GM21447 (cell line): ENCODE measurements around the gene FAM72D.
"Not testable (repeated sequence)": the region's sequence is repeated elsewhere in the genome, so short reads cannot be mapped to it uniquely, and the experiment has no call there.

ENCODE experiments used
- ATAC-seq: cut with Tn5 transposase; IDR thresholded peaks from one replicate; pipeline ENCODE4 v1.9.1; 2021; ENCODE audit not compliant: unreplicated experiment

Gene FAM72D

GRCh38 chr1:145082483-145083255 is 13.1 kb upstream of the FAM72D start:
- not testable (repeated sequence) for ATAC-seq

GRCh38 chr1:145093517-145094149 is 2.1 kb upstream of the FAM72D start:
- ATAC-seq = not testable (repeated sequence)

DNA sequence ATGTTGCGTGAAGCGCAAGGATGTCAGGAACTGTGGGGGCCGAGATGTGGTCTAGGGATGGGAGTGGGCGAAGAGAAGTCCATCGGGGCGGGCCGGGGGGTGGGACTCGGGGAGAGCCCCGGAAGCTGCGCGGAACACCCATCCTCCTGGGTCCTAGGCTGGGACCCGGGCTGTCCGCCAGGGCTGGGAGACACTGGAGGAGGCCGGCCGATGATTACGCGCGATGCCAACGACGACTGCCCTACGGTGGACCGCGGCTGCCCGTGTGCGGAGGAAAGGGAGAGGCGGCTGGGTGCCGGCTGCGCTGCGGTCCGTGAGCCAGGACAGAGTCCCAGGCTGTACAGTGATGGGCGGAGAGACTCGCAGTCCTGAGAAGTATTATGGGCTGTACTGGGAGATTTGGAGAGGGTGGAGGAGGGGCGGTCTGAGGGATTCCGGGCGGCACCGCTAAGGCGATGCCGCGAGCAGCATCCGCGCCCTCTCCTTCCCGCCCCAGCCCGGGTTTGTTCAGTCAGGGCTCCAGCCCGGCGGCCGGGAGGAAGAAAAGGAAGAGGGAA is 1.0 kb upstream of the FAM72D start:
- peak; percentile 8 for ATAC-seq

- not testable (repeated sequence) for ATAC-seq
Observed at GRCh38 chr1:145101725-145102124, 6.0 kb downstream of the FAM72D start.

- ATAC-seq = not testable (repeated sequence)
Observed at GRCh38 chr1:145103294-145103693, 7.5 kb downstream of the FAM72D start.

DNA sequence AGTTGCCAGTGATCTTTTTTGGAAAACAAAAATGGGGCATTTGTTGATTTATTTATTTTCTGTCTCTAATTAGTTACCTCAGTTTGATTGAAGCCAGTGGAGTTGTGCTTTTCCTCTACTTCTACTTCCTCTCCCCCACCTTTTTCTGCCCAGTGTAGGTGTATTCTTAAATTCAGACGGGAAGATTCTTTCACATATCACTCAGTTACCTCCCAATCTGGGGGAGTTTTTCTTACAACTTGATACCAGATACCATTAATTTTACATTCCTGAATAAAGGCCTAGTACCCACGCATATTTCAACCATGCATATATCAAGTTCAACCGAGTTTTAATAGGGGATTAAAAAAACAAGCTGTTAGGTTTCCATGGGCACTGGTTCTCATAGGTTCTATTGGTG is 15.9 kb downstream of the FAM72D start:
- ATAC-seq = not testable (repeated sequence)

GRCh38 chr1:145112703-145113102 is 16.9 kb downstream of the FAM72D start:
- not testable (repeated sequence) for ATAC-seq

- not testable (repeated sequence) for ATAC-seq
Observed at GRCh38 chr1:145114560-145115057, 18.8 kb downstream of the FAM72D start.

DNA sequence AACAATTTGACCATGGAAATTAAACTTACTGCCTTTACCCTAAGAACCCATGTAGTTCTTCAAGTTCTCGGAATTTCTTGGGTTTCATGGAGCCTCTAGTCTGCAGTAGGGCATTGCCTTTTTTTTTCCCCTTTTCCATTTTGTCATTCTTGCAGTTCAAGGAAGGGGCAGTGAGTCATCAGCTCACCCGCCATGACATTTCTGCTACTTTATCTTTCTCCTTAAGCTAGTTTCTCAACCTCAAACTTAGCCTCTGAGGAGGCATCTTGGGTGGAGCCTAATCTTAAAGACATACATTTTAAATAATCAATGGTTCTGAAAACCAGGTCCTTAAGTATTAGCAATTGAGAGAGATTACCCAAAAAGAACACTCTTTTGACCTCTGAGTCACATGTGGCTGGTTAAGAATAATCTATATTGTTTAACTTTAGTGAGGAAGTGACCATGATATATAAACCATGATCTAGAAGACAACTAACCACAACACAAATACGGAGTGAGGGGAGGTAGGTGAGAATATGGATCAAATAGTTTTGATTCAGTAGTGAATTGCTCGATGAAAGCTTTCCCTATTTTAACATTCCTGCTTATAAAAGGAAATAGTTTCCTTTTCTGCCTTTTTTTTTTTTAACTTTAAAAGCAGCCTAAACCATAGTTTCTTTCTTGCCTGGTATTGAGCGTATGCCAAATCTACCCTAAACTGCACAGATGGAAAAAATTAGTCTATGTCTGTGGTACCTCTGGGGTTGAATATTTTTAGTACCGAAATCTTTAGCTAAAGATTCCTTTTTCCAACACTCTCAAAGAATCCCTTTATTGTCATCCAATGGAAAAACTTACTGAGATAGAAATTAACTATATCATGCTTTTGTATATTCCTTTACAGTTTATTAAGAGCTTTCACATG is 20.1 kb downstream of the FAM72D start:
- not testable (repeated sequence) for ATAC-seq

GRCh38 chr1:145119842-145120241 is 24.1 kb downstream of the FAM72D start:
- ATAC-seq = not testable (repeated sequence)

- ATAC-seq = not testable (repeated sequence)
Observed at GRCh38 chr1:145122344-145123061, 26.7 kb downstream of the FAM72D start.

DNA sequence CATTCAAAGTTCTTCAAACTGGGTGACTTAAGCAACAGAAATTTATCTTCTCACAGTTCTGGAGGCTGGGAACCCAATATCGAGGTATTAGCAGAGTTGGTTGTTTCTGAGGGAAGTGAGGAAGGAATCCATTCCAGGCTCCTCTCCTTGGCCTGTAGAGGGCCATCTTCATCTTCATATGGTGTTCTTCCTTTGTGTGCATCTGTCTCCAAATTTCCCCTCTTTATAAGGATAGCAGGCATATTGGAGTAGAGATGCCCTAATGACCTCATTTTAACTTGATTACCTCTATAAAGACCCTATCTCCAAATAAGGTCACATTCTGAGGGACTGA is 27.3 kb downstream of the FAM72D start:
- ATAC-seq = not testable (repeated sequence)

DNA sequence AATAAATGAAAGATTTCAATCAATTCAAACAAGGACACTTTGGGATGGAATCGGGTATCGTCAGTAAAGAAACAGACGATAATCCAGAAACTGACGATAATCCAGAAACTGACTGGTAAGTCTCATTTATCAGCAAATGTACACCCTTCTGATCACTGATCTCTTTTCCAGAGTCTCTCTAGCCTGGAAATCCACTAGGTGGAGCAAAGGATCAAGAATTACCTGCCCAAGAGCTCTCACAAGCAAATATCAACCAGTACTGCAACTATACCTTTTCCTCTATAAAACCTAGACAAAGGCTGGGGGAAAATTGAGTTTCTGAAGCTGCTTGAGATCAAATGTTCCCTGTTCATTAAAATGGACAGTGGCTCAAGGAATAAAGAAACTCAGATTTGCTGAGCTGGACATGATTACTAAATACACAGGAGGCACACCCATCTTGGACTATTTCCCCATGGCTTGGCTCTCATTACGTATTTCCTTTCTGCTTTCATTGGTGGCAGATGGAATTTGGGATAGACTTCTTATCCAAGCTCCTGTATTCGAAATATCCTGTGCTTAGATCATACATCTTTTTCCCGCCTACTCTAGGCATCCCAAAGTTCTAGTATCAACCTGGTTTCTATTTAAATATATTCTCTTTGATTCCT is 28.3 kb downstream of the FAM72D start:
- not testable (repeated sequence) for ATAC-seq

DNA sequence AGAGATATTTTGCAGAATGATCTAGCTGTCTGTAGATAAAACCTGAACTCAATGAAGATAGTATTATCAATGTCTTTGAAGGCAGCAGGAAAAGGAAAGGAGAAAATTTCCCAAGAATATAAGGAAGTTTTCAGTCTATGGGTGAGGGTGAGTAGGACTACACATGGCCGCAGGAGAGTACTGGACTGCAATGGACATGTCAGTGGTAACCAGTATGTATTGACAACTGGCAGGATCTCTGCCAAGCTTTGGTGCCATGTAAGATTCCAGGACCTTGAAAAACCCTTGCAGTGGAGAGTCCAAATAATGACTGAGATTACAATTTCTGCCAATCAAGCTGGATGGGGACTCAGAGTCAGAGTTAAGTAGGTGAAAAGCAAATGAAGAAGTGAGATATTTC is 29.3 kb downstream of the FAM72D start:
- not testable (repeated sequence) for ATAC-seq

DNA sequence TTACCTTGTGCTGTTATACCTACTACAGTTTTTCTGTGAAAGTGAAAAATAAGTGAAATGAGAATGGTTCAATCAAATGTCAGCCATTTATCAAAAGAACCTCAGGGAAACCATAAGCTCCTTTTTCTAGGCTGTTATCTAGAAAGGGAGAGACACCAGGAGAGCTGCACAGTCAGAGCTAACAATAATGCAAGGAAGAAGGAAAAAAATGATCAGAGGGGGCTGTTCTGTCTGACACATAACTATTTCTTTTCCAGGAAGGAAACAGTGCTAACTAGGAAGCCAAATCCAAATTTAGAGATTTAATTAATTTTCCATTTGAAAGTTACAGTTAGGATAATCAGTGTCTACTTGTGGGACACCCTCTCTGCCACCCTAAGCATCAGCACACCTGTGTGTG is 31.4 kb downstream of the FAM72D start:
- ATAC-seq = not testable (repeated sequence)

GRCh38 chr1:145128697-145129469 is 33.1 kb downstream of the FAM72D start:
- not testable (repeated sequence) for ATAC-seq

DNA sequence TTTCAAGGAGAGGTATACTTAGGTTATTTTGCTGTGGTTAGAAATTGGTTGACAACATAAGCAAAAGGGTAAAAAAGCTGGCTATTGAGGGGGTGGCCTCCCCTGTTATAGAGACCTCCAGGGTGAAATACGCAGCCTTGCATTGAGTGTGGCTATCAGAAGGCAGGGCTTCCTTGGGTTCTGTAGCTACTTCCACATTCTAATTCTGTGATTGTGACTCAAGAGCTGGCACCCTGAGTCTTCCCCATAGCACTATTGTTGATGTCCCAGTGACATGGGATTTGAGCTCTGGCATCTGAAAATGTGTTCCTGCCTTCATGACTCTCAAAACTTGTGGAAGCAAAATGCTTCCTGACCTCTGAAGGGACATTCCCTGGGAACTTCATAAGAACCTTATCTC is 38.7 kb downstream of the FAM72D start:
- not testable (repeated sequence) for ATAC-seq

GRCh38 chr1:145140549-145140948 is 44.8 kb downstream of the FAM72D start:
- not testable (repeated sequence) for ATAC-seq
